A673 (cell line): ENCODE data around the gene SUCLG2. TPM values are rescaled to one million over a fixed set of nuclear protein-coding genes. Genes with fewer than 3 reads are reported as not detected.

Experiments
- BruUV-seq: library from RNA; stranded (reverse); fragments of 400-500 nt; replicated peaks from 2 replicates; lab custom pipeline; 2021; lab: Mats Ljungman, UMichigan
- CTCF ChIA-PET: fragments of 300-600 bp; sonication (Branson Sonifier 250); formaldehyde crosslinking; loops from one replicate; lab custom pipeline; 2022; ENCODE audit warnings: antibody characterized with exemption; lab: Charles Lee
- POLR2A ChIA-PET: fragments of 300-600 bp; sonication (Branson Sonifier 250); formaldehyde crosslinking; loops from one replicate; lab custom pipeline; 2022; ENCODE audit warnings: antibody characterized with exemption; ENCODE audit not compliant: low non-redundant PET; lab: Charles Lee
- DNase-seq: peaks from one replicate; pipeline ENCODE4 v3.0.0-alpha.2; 2015; ENCODE audit warnings: low spot score
- H3K27ac ChIP-seq: fragments of 200-600 bp; sonication (generic); 2 replicates; pipeline ENCODE4 v1.5.1; 2016; ENCODE audit warnings: mixed run types, low read depth, mild to moderate bottlenecking, mixed read lengths, antibody characterized with exemption, low read length; ENCODE audit not compliant: poor library complexity, severe bottlenecking
- H3K27me3 ChIP-seq: fragments of 200-600 bp; sonication (generic); replicated peaks from 2 replicates; pipeline ENCODE4 v1.6.1; 2017; ENCODE audit warnings: mixed run types, low read depth, mild to moderate bottlenecking, mixed read lengths, antibody characterized with exemption, low read length; ENCODE audit not compliant: insufficient read depth, poor library complexity
- H3K36me3 ChIP-seq: fragments of 200-600 bp; sonication (generic); 2 replicates; pipeline ENCODE4 v1.6.1; 2016; ENCODE audit warnings: mixed run types, mild to moderate bottlenecking, mixed read lengths, antibody characterized with exemption, low read length; ENCODE audit not compliant: insufficient read depth, poor library complexity, severe bottlenecking
- H3K4me1 ChIP-seq: fragments of 200-600 bp; sonication (generic); 2 replicates; pipeline ENCODE4 v1.6.1; 2017; ENCODE audit warnings: mixed run types, mild to moderate bottlenecking, mixed read lengths, antibody characterized with exemption, low read length; ENCODE audit not compliant: insufficient read depth, poor library complexity, severe bottlenecking
- H3K4me3 ChIP-seq: fragments of 200-600 bp; sonication (generic); 2 replicates; pipeline ENCODE4 v1.5.1; 2016; ENCODE audit warnings: low read depth, mixed run types, mild to moderate bottlenecking, mixed read lengths, low read length; ENCODE audit not compliant: poor library complexity, severe bottlenecking
- H3K9me3 ChIP-seq: fragments of 200-600 bp; sonication (generic); 2 replicates; pipeline ENCODE4 v1.6.1; 2016; ENCODE audit warnings: mixed run types, low read depth, mild to moderate bottlenecking, mixed read lengths, antibody characterized with exemption, low read length; ENCODE audit not compliant: poor library complexity, severe bottlenecking
- EZH2 ChIP-seq: fragments of 200-600 bp; sonication (generic); IDR thresholded peaks from 2 replicates; pipeline ENCODE4 v1.6.1; 2017; ENCODE audit warnings: borderline replicate concordance, low read depth, mild to moderate bottlenecking, mixed read lengths, antibody characterized with exemption, low read length; ENCODE audit not compliant: poor library complexity, severe bottlenecking
- intact Hi-C: fragments of 100-400 bp; cut with micrococcal nuclease; formaldehyde crosslinking; loops from one replicate; pipeline ENCODE4 v1.10.0; 2022; ENCODE audit not compliant: unreplicated experiment
- total RNA-seq: library from RNA; stranded (reverse); gene quantifications from 2 replicates; pipeline ENCODE4 v1.2.3, GENCODE V29; 2021
- TF ChIP-seq, protein P1 (sequence below): fragments of 300-800, 200-600 bp; sonication (generic); conservative IDR thresholded peaks from 2 replicates; pipeline ENCODE4 v1.5.1; 2017; ENCODE audit warnings: low read depth, mild to moderate bottlenecking, antibody characterized with exemption, low read length, moderate library complexity, mixed read lengths

SUCLG2 gene
- total RNA-seq, 1 experiment from 2014 or later, result 7.4 TPM

GRCh38 chr3:67461667-67462142 is 192.7 kb downstream of the SUCLG2 start:
- BruUV-seq, result no TSS peak
- ChIA-PET CTCF (no interaction called here), POLR2A (no interaction called here)
- Histone ChIP-seq H3K36me3 (no peaks in the 10 kb centered on the region), H3K27ac (no peak overlapping the region), H3K4me3 (no peak overlapping the region), H3K4me1 (no peaks in the 10 kb centered on the region), H3K27me3 (no peaks in the 10 kb centered on the region), H3K9me3 (no peaks in the 10 kb centered on the region)
- no peak for TF ChIP-seq EZH2
- TF ChIP-seq, protein P1, sequence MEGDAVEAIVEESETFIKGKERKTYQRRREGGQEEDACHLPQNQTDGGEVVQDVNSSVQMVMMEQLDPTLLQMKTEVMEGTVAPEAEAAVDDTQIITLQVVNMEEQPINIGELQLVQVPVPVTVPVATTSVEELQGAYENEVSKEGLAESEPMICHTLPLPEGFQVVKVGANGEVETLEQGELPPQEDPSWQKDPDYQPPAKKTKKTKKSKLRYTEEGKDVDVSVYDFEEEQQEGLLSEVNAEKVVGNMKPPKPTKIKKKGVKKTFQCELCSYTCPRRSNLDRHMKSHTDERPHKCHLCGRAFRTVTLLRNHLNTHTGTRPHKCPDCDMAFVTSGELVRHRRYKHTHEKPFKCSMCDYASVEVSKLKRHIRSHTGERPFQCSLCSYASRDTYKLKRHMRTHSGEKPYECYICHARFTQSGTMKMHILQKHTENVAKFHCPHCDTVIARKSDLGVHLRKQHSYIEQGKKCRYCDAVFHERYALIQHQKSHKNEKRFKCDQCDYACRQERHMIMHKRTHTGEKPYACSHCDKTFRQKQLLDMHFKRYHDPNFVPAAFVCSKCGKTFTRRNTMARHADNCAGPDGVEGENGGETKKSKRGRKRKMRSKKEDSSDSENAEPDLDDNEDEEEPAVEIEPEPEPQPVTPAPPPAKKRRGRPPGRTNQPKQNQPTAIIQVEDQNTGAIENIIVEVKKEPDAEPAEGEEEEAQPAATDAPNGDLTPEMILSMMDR, result no peak
- peak; percentile 0 for DNase-seq
- intact Hi-C loops, result no loop called here

GRCh38 chr3:67460841-67461510 is 193.4 kb downstream of the SUCLG2 start:
- no TSS peak for BruUV-seq
- Histone ChIP-seq H3K4me3 (no peak overlapping the region), H3K27ac (no peak overlapping the region)

GRCh38 chr3:67459796-67460195 is 194.6 kb downstream of the SUCLG2 start:
- H3K4me1 ChIP-seq, result no peaks in the 10 kb centered on the region
- POLR2A ChIA-PET, result no interaction called here
- DNase-seq, result no peak
- no peaks in the 10 kb centered on the region for H3K36me3 ChIP-seq
- no peak overlapping the region for H3K4me3 ChIP-seq
- no peak overlapping the region for H3K27ac ChIP-seq
- TF ChIP-seq, protein P1, result no peak
- TF ChIP-seq EZH2, result no peak
- CTCF ChIA-PET, result no interaction called here
- no TSS peak for BruUV-seq
- H3K9me3 ChIP-seq, result no peaks in the 10 kb centered on the region
- no peaks in the 10 kb centered on the region for H3K27me3 ChIP-seq
- intact Hi-C loops, result no loop called here

More at GRCh38 chr3:67460841-67461510, 193.4 kb downstream of the SUCLG2 start:
- no peak for TF ChIP-seq EZH2
- TF ChIP-seq, protein P1, result no peak
- no peaks in the 10 kb centered on the region for H3K27me3 ChIP-seq
- no peaks in the 10 kb centered on the region for H3K9me3 ChIP-seq
- no peaks in the 10 kb centered on the region for H3K4me1 ChIP-seq
- no peaks in the 10 kb centered on the region for H3K36me3 ChIP-seq
- DNase-seq, result no peak
- intact Hi-C loops, result no loop called here
- CTCF ChIA-PET, result no interaction called here
- POLR2A ChIA-PET, result no interaction called here
